Thyroid gland (tissue), 4 donors: ENCODE measurements around the gene CCR1.

Experiments used
- CTCF ChIP-seq, 6 experiments: fragments of 200-600 bp in 3 of 6; fragments of 450-650 bp in 3 of 6; sonication (generic) in 3 of 6; IDR thresholded peaks; one replicate each; pipeline ENCODE4 v1.5.1; 2016 to 2019; ENCODE audit warnings: antibody characterized with exemption in 6 of 6, mild to moderate bottlenecking in 2 of 6, inconsistent platforms in 1 of 6, moderate library complexity in 1 of 6
- POLR2A ChIP-seq, 2 donors: fragments of 450-650 bp; IDR thresholded peaks; one replicate each; pipeline ENCODE4 v1.6.1; 2017; ENCODE audit warnings: antibody characterized with exemption in 2 of 2, mild to moderate bottlenecking in 2 of 2, moderate library complexity in 1 of 2

GRCh38 chr3:46214751-46215352, 6.7 kb upstream of the CCR1 start:
- no peak for TF ChIP-seq CTCF (IDR thresholded peaks at IDR 0.05)
- no peak for TF ChIP-seq POLR2A (IDR thresholded peaks at IDR 0.05)
